Activated CD4-positive, alpha-beta T cell treated with anti-CD3 and anti-CD28 coated beads for 1 hour (primary cell): ENCODE results near the gene TLK1.

Experiments
- DNase-seq: peaks from one replicate; pipeline ENCODE4 v3.0.0-alpha.2; 2020

TLK1 gene

DNA sequence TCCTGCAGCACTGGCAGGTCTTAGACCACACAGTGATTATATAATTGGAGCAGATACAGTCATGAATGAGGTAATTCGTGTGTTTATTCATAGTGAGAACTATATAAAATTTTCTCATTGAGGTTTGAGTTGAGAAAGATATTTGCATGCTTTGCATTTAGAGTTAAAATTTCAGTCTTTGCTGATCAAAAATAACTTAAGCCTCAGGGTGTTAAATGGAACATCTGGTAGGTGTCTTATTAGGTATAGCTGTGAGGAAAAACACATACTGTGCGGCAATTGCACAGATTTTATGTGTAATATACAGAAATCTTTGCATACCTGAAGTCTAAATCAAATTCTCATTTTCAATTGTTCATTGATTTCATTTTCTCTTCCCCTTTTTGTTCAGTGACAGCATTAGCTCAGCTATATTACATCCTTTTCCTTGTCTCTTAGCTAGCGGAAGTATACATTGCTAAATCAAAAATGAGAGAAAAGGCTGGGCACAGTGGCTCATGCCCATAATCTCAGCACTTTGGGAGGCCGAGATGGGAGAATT lies 210.4 kb downstream of the TLK1 start:
- no peak for DNase-seq

DNA sequence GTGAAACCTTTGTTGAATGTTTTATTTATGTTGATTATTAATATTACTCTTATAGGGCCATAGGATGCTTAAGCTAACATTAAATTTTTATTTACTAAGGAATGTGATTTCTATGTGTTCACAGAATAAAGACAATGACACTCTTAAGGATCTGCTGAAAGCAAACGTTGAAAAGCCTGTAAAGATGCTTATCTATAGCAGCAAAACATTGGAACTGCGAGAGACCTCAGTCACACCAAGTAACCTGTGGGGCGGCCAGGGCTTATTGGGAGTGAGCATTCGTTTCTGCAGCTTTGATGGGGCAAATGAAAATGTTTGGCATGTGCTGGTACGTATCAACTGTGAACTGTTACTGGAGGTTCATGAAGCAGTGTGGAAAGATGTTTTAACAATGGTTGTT lies 211.3 kb downstream of the TLK1 start:
- no peak for DNase-seq

GRCh38 chr2:170944545-170944944 lies 216.1 kb downstream of the TLK1 start:
- DNase-seq = no peak

DNA sequence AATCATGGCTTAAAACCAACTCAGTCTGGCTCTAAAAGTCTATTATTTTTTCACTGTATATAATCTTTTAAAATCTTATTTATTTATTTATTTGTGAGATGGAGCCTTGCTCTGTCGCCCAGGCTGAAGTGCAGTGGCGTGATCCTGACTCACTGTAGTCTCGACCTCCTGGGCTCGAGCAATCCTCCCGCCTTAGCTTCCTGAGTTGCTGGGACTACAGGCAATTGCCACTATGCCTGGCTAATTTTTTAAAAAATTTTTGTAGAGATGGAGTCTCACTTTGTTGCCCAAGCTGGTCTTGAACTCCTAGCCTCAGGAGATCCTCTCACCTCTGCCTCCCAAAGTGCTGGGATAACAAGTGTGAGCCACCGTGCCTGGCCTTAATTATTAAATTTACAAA lies 217.1 kb downstream of the TLK1 start:
- DNase-seq = no peak

DNA sequence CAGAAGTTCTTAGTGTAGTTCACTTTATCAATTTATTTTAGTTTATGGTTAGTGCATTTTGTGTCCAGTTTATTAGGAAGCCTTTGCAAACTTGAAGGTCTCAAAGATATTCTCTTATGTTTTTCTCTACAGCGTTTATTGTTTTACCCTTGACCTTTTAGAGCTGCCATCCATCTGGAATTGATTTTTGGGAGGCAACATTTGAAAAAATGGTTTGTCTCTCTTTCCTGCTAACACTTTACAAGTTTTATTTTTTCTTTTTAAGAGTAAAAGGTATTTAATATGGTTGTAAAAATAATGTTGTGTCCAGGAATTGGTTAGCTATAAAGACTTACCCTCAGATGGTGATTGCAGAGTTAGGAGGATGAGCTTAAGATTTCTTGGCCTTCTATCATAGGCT lies 217.7 kb downstream of the TLK1 start:
- DNase-seq = no peak

- DNase-seq = no peak
These were observed 218.1 kb downstream of the TLK1 start for GRCh38 chr2:170942615-170943014.
